ENCODE measurements around the gene LHPP.

LHPP gene

GRCh38 chr10:124509880-124510632 is 48.4 kb downstream of the LHPP start:
- TF ChIP-seq CTCF (IDR thresholded peaks at IDR 0.05; ENCODE audit: extremely low read depth, insufficient read depth, missing control alignments) = no peak
- in situ Hi-C loops (cut with MboI; ENCODE audit: low pct_unique_long_range_greater_than_20kb, low sequenced_read_pairs, unreplicated experiment) = no loop called here
- no peak for DNase-seq (ENCODE audit: low spot score)

- DNase-seq (ENCODE audit: low spot score) = no peak
- TF ChIP-seq CTCF (IDR thresholded peaks at IDR 0.05; ENCODE audit: extremely low read depth, insufficient read depth, missing control alignments) = no peak
- in situ Hi-C loops (cut with MboI; ENCODE audit: low pct_unique_long_range_greater_than_20kb, low sequenced_read_pairs, unreplicated experiment) = no loop called here
These were observed 49.1 kb downstream of the LHPP start for GRCh38 chr10:124510759-124511158.

GRCh38 chr10:124511205-124512039 is 49.8 kb downstream of the LHPP start:
- TF ChIP-seq CTCF (IDR thresholded peaks at IDR 0.05; ENCODE audit: extremely low read depth, insufficient read depth, missing control alignments) = no peak
- DNase-seq (ENCODE audit: low spot score) = no peak
- in situ Hi-C loops (cut with MboI; ENCODE audit: low pct_unique_long_range_greater_than_20kb, low sequenced_read_pairs, unreplicated experiment) = no loop called here

GRCh38 chr10:124512040-124512428 is 50.4 kb downstream of the LHPP start:
- DNase-seq (ENCODE audit: low spot score) = no peak
- no peak for TF ChIP-seq CTCF (IDR thresholded peaks at IDR 0.05; ENCODE audit: extremely low read depth, insufficient read depth, missing control alignments)
- in situ Hi-C loops (cut with MboI; ENCODE audit: low pct_unique_long_range_greater_than_20kb, low sequenced_read_pairs, unreplicated experiment) = no loop called here

GRCh38 chr10:124512600-124512999 is 51.0 kb downstream of the LHPP start:
- TF ChIP-seq CTCF (IDR thresholded peaks at IDR 0.05; ENCODE audit: extremely low read depth, insufficient read depth, missing control alignments) = no peak
- no peak for DNase-seq (ENCODE audit: low spot score)
- in situ Hi-C loops (cut with MboI; ENCODE audit: low pct_unique_long_range_greater_than_20kb, low sequenced_read_pairs, unreplicated experiment) = no loop called here

GRCh38 chr10:124515244-124515970 is 53.8 kb downstream of the LHPP start:
- in situ Hi-C loops (cut with MboI; ENCODE audit: low pct_unique_long_range_greater_than_20kb, low sequenced_read_pairs, unreplicated experiment) = no loop called here
- DNase-seq (ENCODE audit: low spot score) = no peak
- TF ChIP-seq CTCF (IDR thresholded peaks at IDR 0.05; ENCODE audit: extremely low read depth, insufficient read depth, missing control alignments) = no peak

Data from GM13977 (cell line).